Smooth muscle cell (in vitro differentiated cells): ENCODE measurements around the gene BRINP3. TPM values are rescaled to one million over a fixed set of nuclear protein-coding genes. Genes with fewer than 3 reads are reported as not detected.

ENCODE experiments used
- DNase-seq: peaks from one replicate; lab custom pipeline; 2025; ENCODE audit not compliant: unreplicated experiment; lab: John Stamatoyannopoulos, UW
- H2AFZ ChIP-seq: fragments of 200-600 bp; sonication (generic); 2 replicates; pipeline ENCODE4 v1.6.0; 2016; ENCODE audit warnings: antibody characterized with exemption, low read depth, mild to moderate bottlenecking
- H3F3A ChIP-seq: fragments of 200-600 bp; sonication (generic); 2 replicates; pipeline ENCODE4 v1.6.0; 2017; ENCODE audit warnings: antibody characterized with exemption, low read depth
- H3K27ac ChIP-seq: fragments of 200-600 bp; sonication (generic); 2 replicates; pipeline ENCODE4 v1.5.1; 2016; ENCODE audit warnings: low read depth, mild to moderate bottlenecking
- H3K27me3 ChIP-seq: fragments of 200-600 bp; sonication (generic); 2 replicates; pipeline ENCODE4 v1.6.1; 2016; ENCODE audit warnings: low read depth, mild to moderate bottlenecking
- H3K36me3 ChIP-seq: fragments of 200-600 bp; sonication (generic); 2 replicates; pipeline ENCODE4 v1.5.1; 2016; ENCODE audit warnings: low read depth
- H3K4me1 ChIP-seq: fragments of 200-600 bp; sonication (generic); 2 replicates; pipeline ENCODE4 v1.5.1; 2016; ENCODE audit warnings: low read depth
- H3K4me2 ChIP-seq: fragments of 200-600 bp; sonication (generic); 2 replicates; pipeline ENCODE4 v1.6.0; 2016; ENCODE audit warnings: mild to moderate bottlenecking
- H3K4me3 ChIP-seq: fragments of 200-600 bp; sonication (generic); 2 replicates; pipeline ENCODE4 v1.5.1; 2016; ENCODE audit warnings: mild to moderate bottlenecking
- H3K79me2 ChIP-seq: fragments of 200-600 bp; sonication (generic); 2 replicates; pipeline ENCODE4 v1.6.0; 2016; ENCODE audit warnings: low read depth, mild to moderate bottlenecking
- H3K9ac ChIP-seq: fragments of 200-600 bp; sonication (generic); 2 replicates; pipeline ENCODE4 v1.6.0; 2016; ENCODE audit warnings: low read depth
- H3K9me3 ChIP-seq: fragments of 200-600 bp; sonication (generic); replicated peaks from 2 replicates; pipeline ENCODE4 v1.5.1; 2016; ENCODE audit warnings: low read depth
- H4K20me1 ChIP-seq: fragments of 200-600 bp; sonication (generic); 2 replicates; pipeline ENCODE4 v1.6.0; 2016; ENCODE audit warnings: low read depth
- WGBS: methylation state at CpG from one replicate; pipeline ENCODE4 v1.1.7; 2016; ENCODE audit warnings: low lambda C conversion rate; 5-methylcytosine and 5-hydroxymethylcytosine counted together
- polyA plus RNA-seq: library from polyadenylated mRNA; unstranded; fragments of >200 nt; fragmentation: Nextera tagmentation; extraction: Ambion mirVana; gene quantifications from 2 replicates; pipeline ENCODE4 v1.2.1, GENCODE V29; 2016
- total RNA-seq: library from RNA; depleted of rRNA; stranded (reverse); fragments of >200 nt; gene quantifications from 2 replicates; pipeline ENCODE4 v1.2.3, GENCODE V29; 2014
- TF ChIP-seq, protein P1 (sequence below): fragments of 200-600 bp; sonication (generic); IDR thresholded peaks from 2 replicates; pipeline ENCODE4 v1.5.1; 2017; ENCODE audit warnings: borderline replicate concordance, mild to moderate bottlenecking, antibody characterized with exemption; ENCODE audit not compliant: insufficient read depth, poor library complexity, severe bottlenecking

Gene BRINP3
- total and polyA plus RNA-seq, 2 experiments from 2014 or later: not detected

DNA sequence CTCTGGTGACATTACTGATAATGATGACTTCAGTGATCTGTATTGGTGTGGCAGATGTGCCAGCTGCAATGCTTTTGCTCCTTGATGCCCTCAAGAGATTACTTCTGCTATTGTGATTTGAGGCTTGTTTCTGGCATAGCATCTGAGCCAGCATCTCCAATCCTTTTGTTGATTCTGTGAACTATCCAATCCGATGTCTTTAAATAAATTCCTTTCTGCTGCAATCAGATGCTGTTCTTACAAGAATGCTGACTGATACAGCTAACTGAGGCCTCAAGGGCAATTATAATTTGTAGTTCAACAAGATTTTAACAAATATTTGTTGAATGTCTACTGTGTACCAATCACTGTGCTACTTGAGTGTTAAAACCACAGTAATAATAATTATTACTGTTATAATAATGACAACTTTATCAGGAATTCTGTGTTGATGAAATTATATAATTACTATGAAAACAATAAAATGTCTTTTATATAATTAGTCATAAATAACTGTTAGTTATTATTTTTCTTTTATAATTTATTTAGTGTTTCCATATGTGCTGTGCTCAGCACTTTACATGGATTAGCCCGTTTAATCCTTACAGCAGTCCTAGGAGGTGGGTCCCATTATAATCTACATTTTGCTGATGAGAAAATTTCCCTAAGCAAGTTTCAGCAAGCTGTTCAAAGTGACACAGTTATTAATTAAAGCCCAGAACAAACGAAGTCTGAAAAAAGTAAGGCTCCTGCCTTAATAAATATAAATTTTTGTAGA lies 308.2 kb downstream of the BRINP3 start:
- no peak for DNase-seq
- no peaks in the 10 kb centered on the region for H4K20me1 ChIP-seq
- H3K4me2 ChIP-seq: peak overlapping the region; percentile 55

DNA sequence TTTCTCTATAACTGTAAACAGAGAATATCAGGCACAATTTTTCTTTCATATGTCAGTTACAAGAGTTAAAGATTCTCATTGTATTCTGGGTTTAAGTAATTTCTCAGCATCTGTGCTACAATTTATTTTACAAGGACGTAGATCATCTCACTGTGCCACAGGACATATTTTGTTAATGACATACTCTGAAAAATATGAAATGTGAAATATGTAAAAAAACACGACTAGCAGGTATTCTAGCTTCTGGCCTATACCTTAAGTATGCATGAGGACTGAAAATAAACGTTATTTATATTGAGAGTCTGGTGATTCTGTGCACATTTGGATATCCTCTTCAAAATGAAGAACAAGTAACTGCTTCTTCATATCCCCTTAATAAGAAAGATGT lies 308.8 kb downstream of the BRINP3 start:
- H3K27ac ChIP-seq: peak overlapping the region; percentile 20
- no peak overlapping the region for H3K4me3 ChIP-seq
- H3K27me3 ChIP-seq: no peaks in the 10 kb centered on the region
- H3K9me3 ChIP-seq: no peaks in the 10 kb centered on the region
- no peak for DNase-seq
- WGBS: 66% methylated on average over 3 of the region's 3 CpGs
- no peaks in the 10 kb centered on the region for H3K36me3 ChIP-seq
- H3K9ac ChIP-seq: no peak overlapping the region
- H3K4me1 ChIP-seq: peaks cover 7% of the 10 kb centered on the region
- no peaks in the 10 kb centered on the region for H3K79me2 ChIP-seq
- H3F3A ChIP-seq: peaks cover 4% of the 10 kb centered on the region
- H2AFZ ChIP-seq: peak overlapping the region; percentile 17
- H4K20me1 ChIP-seq: no peaks in the 10 kb centered on the region
- TF ChIP-seq, protein P1, sequence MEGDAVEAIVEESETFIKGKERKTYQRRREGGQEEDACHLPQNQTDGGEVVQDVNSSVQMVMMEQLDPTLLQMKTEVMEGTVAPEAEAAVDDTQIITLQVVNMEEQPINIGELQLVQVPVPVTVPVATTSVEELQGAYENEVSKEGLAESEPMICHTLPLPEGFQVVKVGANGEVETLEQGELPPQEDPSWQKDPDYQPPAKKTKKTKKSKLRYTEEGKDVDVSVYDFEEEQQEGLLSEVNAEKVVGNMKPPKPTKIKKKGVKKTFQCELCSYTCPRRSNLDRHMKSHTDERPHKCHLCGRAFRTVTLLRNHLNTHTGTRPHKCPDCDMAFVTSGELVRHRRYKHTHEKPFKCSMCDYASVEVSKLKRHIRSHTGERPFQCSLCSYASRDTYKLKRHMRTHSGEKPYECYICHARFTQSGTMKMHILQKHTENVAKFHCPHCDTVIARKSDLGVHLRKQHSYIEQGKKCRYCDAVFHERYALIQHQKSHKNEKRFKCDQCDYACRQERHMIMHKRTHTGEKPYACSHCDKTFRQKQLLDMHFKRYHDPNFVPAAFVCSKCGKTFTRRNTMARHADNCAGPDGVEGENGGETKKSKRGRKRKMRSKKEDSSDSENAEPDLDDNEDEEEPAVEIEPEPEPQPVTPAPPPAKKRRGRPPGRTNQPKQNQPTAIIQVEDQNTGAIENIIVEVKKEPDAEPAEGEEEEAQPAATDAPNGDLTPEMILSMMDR: no peak
- peak overlapping the region; percentile 49 for H3K4me2 ChIP-seq

More for the DNA sequence above, 308.2 kb downstream of the BRINP3 start:
- H3K9me3 ChIP-seq: no peaks in the 10 kb centered on the region
- TF ChIP-seq, protein P1: no peak
- WGBS: 77% methylated on average over 3 of the region's 3 CpGs
- no peaks in the 10 kb centered on the region for H3K79me2 ChIP-seq
- H2AFZ ChIP-seq: no peak overlapping the region
- H3K4me1 ChIP-seq: peaks cover 7% of the 10 kb centered on the region
- no peaks in the 10 kb centered on the region for H3K36me3 ChIP-seq
- no peak overlapping the region for H3K9ac ChIP-seq
- peaks cover 4% of the 10 kb centered on the region for H3F3A ChIP-seq
- H3K27ac ChIP-seq: peak overlapping the region; percentile 20
- H3K27me3 ChIP-seq: no peaks in the 10 kb centered on the region
- no peak overlapping the region for H3K4me3 ChIP-seq

DNA sequence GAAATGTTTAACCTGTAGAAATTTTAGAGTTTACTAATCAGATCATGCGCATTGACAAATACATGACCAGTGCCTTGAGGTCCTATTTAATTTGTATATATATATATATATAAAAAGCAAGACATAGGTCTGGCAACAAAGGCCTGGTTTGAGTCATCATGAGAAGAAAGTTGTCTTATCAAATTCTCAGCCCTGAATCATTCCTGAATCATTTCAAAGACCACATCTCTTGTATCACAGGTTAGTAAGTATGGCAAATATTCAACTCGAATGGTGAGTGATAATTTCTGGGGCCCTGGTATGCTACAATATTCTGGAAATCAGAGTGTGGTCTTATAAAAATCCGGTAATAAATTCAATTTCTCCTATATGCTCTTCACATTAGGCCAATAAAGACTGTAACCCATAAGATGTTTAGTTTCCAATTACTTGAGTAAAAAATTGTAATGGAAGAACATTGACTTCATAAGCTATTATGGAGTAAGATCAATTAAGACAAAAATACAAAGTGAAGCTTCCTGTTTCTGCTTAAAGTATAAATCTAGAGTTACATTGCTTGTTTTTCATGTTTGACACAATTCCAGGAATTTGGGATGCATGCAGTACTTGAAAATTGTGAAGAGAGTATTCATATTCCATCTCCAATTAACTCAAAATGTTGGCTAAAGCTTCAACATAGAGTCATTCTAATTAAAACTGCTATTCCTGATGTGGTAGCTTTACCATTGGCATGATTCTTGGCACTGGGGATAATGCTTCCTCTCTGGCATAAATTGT lies 309.4 kb downstream of the BRINP3 start:
- Histone ChIP-seq H3K4me3 (no peak overlapping the region), H3K9ac (no peak overlapping the region), H3F3A (peaks cover 4% of the 10 kb centered on the region), H3K27me3 (no peaks in the 10 kb centered on the region), H3K4me2 (peak overlapping the region; percentile 49), H3K79me2 (no peaks in the 10 kb centered on the region), H3K9me3 (no peaks in the 10 kb centered on the region), H3K36me3 (no peaks in the 10 kb centered on the region), H2AFZ (peak overlapping the region; percentile 17), H3K4me1 (peaks cover 7% of the 10 kb centered on the region), H4K20me1 (no peaks in the 10 kb centered on the region), H3K27ac (peak overlapping the region; percentile 20)
- DNase-seq: no peak
- WGBS: 81% methylated on average over 3 of the region's 3 CpGs
- TF ChIP-seq, protein P1: no peak
